H1 (cell line): Measurements from ENCODE around the gene SYT2. TPM values are rescaled to one million over a fixed set of nuclear protein-coding genes. Genes with fewer than 3 reads are reported as not detected.

Source experiments
- CTCF ChIA-PET: fragments of 300-600 bp; sonication (Branson Sonifier 250); formaldehyde crosslinking; loops from one replicate; lab custom pipeline; 2021; ENCODE audit not compliant: partially characterized antibody; lab: Charles Lee
- POLR2A ChIA-PET: fragments of 300-600 bp; sonication (Branson Sonifier 250); formaldehyde crosslinking; loops from one replicate; lab custom pipeline; 2021; ENCODE audit warnings: inconsistent platforms; ENCODE audit not compliant: partially characterized antibody; lab: Charles Lee
- DNase-seq, 2 experiments: peaks; one replicate each; pipeline versions ENCODE4 v3.0.0 to v3.0.0-alpha.2; 2010 to 2022; ENCODE audit warnings: low spot score in 2 of 2, low read depth in 1 of 2, mixed read lengths in 1 of 2
- FAIRE-seq: peaks from 2 replicates; lab custom pipeline; 2011; peaks lifted over from hg19 to GRCh38; lab: Jason Lieb, UNC
- H2AFZ ChIP-seq: 2 replicates; pipeline ENCODE4 v1.8.1; 2012; ENCODE audit warnings: low read length, inconsistent platforms
- H2AK5ac ChIP-seq: 2 replicates; pipeline ENCODE4 v1.6.1; 2013; ENCODE audit warnings: low read depth, low read length
- H2BK120ac ChIP-seq: replicated peaks from 2 replicates; pipeline ENCODE3; 2013; ENCODE audit warnings: low read depth, low read length, inconsistent platforms
- H2BK12ac ChIP-seq: 2 replicates; pipeline ENCODE4 v1.6.1; 2013; ENCODE audit warnings: low read depth, low read length
- H2BK15ac ChIP-seq: 2 replicates; pipeline ENCODE4 v1.6.1; 2013; ENCODE audit warnings: low read length
- H2BK20ac ChIP-seq: 2 replicates; pipeline ENCODE4 v1.6.1; 2013; ENCODE audit warnings: low read length
- H2BK5ac ChIP-seq: 2 replicates; pipeline ENCODE4 v1.6.1; 2013; ENCODE audit warnings: low read depth, low read length
- H3K14ac ChIP-seq: 2 replicates; pipeline ENCODE4 v1.6.1; 2013; ENCODE audit warnings: inconsistent platforms; ENCODE audit not compliant: insufficient read length
- H3K18ac ChIP-seq: 2 replicates; pipeline ENCODE4 v1.6.1; 2013; ENCODE audit warnings: low read length; ENCODE audit errors: extremely low read depth
- H3K23ac ChIP-seq: 2 replicates; pipeline ENCODE4 v1.6.1; 2013; ENCODE audit warnings: inconsistent platforms; ENCODE audit not compliant: insufficient read length
- H3K23me2 ChIP-seq: 2 replicates; pipeline ENCODE4 v1.6.1; 2013; ENCODE audit warnings: low read depth, low read length
- H3K27ac ChIP-seq: 2 replicates; pipeline ENCODE4 v1.6.1; 2011; ENCODE audit warnings: low read depth, low read length, inconsistent platforms
- H3K27me3 ChIP-seq, 4 experiments: replicated peaks in 1 of 4; 1 replicate in 1 of 4; 2 replicates in 3 of 4; pipeline versions ENCODE4 v1.6.1 to v1.8.1; 2011 to 2013; ENCODE audit warnings: low read length in 3 of 4, mild to moderate bottlenecking in 3 of 4, inconsistent platforms in 2 of 4, mixed read lengths in 2 of 4, moderate library complexity in 1 of 4; ENCODE audit not compliant: control insufficient read depth in 3 of 4, insufficient read depth in 3 of 4; ENCODE audit errors: extremely low read depth in 1 of 4
- H3K36me3 ChIP-seq, 4 experiments: 2 replicates each; pipeline versions ENCODE4 v1.6.1 to v1.8.1; 2011 to 2013; ENCODE audit warnings: mild to moderate bottlenecking in 4 of 4, low read length in 3 of 4, moderate library complexity in 2 of 4, control low read depth in 1 of 4, inconsistent platforms in 1 of 4; ENCODE audit not compliant: insufficient read depth in 4 of 4, control insufficient read depth in 2 of 4
- H3K4ac ChIP-seq: replicated peaks from 2 replicates; pipeline ENCODE3; 2013; ENCODE audit warnings: low read length, low read depth, mixed read lengths, inconsistent platforms; ENCODE audit not compliant: insufficient read length
- H3K4me1 ChIP-seq, 4 experiments: replicated peaks in 1 of 4; 1 replicate in 1 of 4; 2 replicates in 3 of 4; pipeline versions ENCODE4 v1.6.1 to v1.8.1; 2011 to 2013; ENCODE audit warnings: low read length in 3 of 4, inconsistent platforms in 2 of 4, mixed read lengths in 1 of 4; ENCODE audit not compliant: insufficient read depth in 4 of 4, control insufficient read depth in 3 of 4
- H3K4me2 ChIP-seq, 2 experiments: 2 replicates each; pipeline versions ENCODE4 v1.6.1 to v1.8.1; 2011 to 2013; ENCODE audit warnings: low read depth in 2 of 2, low read length in 2 of 2, control low read depth in 1 of 2, inconsistent platforms in 1 of 2, mild to moderate bottlenecking in 1 of 2; ENCODE audit not compliant: insufficient read depth in 1 of 2
- H3K4me3 ChIP-seq, 4 experiments: fragments of 200-600, 300-600 bp in 1 of 4; sonication (generic), shearing (Covaris generic), sonication (Bioruptor Twin) in 1 of 4; 2 replicates each; pipeline versions ENCODE4 v1.5.1 to v1.8.1; 2011 to 2016; ENCODE audit warnings: low read length in 4 of 4, low read depth in 3 of 4, control low read depth in 2 of 4, inconsistent platforms in 2 of 4, mild to moderate bottlenecking in 2 of 4, mixed read lengths in 1 of 4, moderate library complexity in 1 of 4; ENCODE audit not compliant: insufficient read depth in 2 of 4; ENCODE audit errors: extremely low read depth in 1 of 4
- H3K56ac ChIP-seq: replicated peaks from 2 replicates; pipeline ENCODE3; 2013; ENCODE audit warnings: low read depth, mild to moderate bottlenecking, mixed read lengths, low read length, inconsistent platforms; ENCODE audit not compliant: insufficient read length
- H3K79me1 ChIP-seq: 2 replicates; pipeline ENCODE4 v1.6.1; 2013; ENCODE audit warnings: low read depth, low read length, control low read depth
- H3K79me2 ChIP-seq, 2 experiments: 2 replicates each; pipeline versions ENCODE4 v1.6.1 to v1.8.1; 2012 to 2013; ENCODE audit warnings: low read length in 2 of 2, mild to moderate bottlenecking in 2 of 2, inconsistent platforms in 1 of 2; ENCODE audit not compliant: insufficient read depth in 2 of 2, control insufficient read depth in 1 of 2
- H3K9ac ChIP-seq, 4 experiments: replicated peaks in 1 of 4; 1 replicate in 1 of 4; 2 replicates in 3 of 4; pipeline versions ENCODE4 v1.6.1 to v1.8.1; 2011 to 2013; ENCODE audit warnings: low read depth in 3 of 4, low read length in 3 of 4, control low read depth in 2 of 4, mild to moderate bottlenecking in 2 of 4, moderate library complexity in 2 of 4, inconsistent platforms in 1 of 4; ENCODE audit errors: extremely low read depth in 1 of 4
- H3K9me3 ChIP-seq, 2 experiments: 2 replicates each; pipeline versions ENCODE4 v1.6.1 to v1.8.1; 2012 to 2013; ENCODE audit warnings: mild to moderate bottlenecking in 2 of 2, moderate library complexity in 2 of 2, control low read depth in 1 of 2, inconsistent platforms in 1 of 2, low read depth in 1 of 2, low read length in 1 of 2, mixed read lengths in 1 of 2; ENCODE audit not compliant: insufficient read depth in 2 of 2
- H4K20me1 ChIP-seq, 2 experiments: replicated peaks in 1 of 2; 2 replicates each; pipeline versions ENCODE3 to v1.8.1; 2011 to 2013; ENCODE audit warnings: inconsistent platforms in 2 of 2, low read length in 2 of 2, mild to moderate bottlenecking in 1 of 2; ENCODE audit not compliant: insufficient read depth in 2 of 2, control insufficient read depth in 1 of 2
- H4K5ac ChIP-seq: 2 replicates; pipeline ENCODE4 v1.6.1; 2013; ENCODE audit warnings: low read length, low read depth, mixed read lengths, inconsistent platforms; ENCODE audit not compliant: insufficient read length
- H4K8ac ChIP-seq: 2 replicates; pipeline ENCODE4 v1.8.0; 2013; ENCODE audit warnings: mild to moderate bottlenecking, moderate library complexity, low read length, inconsistent platforms; ENCODE audit not compliant: insufficient read depth; ENCODE audit errors: extremely low read depth
- H4K91ac ChIP-seq: replicated peaks from 2 replicates; pipeline ENCODE3; 2013; ENCODE audit warnings: low read length, mixed read lengths, inconsistent platforms; ENCODE audit not compliant: insufficient read length
- ASH2L ChIP-seq: fragments of 200-600, 300-600 bp; sonication (generic); IDR thresholded peaks from one replicate; pipeline ENCODE4 v1.7.1; 2017; ENCODE audit warnings: low read length
- CHD2 ChIP-seq: IDR thresholded peaks from 2 replicates; pipeline ENCODE4 v1.6.1; 2012; ENCODE audit warnings: low read length, improper control_type of control experiment
- KDM1A ChIP-seq: fragments of 200-600, 300-600 bp; sonication (generic); IDR thresholded peaks from 2 replicates; pipeline ENCODE4 v1.7.1; 2016; ENCODE audit warnings: mild to moderate bottlenecking, low read length, borderline replicate concordance
- KDM5A ChIP-seq: fragments of 200-600 bp; IDR thresholded peaks from 2 replicates; pipeline ENCODE4 v1.7.1; 2012; ENCODE audit warnings: mild to moderate bottlenecking, low read length, inconsistent platforms, mixed read lengths
- SAP30 ChIP-seq: fragments of 300-600 bp; sonication (generic); IDR thresholded peaks from 2 replicates; pipeline ENCODE4 v1.7.1; 2012; ENCODE audit warnings: low read length, moderate library complexity, mild to moderate bottlenecking, inconsistent platforms; ENCODE audit not compliant: insufficient read depth, insufficient replicate concordance
- ZNF274 ChIP-seq: IDR thresholded peaks from 2 replicates; pipeline ENCODE4 v1.7.0; 2012; ENCODE audit warnings: low read length, borderline replicate concordance; ENCODE audit errors: extremely low read depth
- WGBS, 2 experiments: shearing (Covaris generic) in 1 of 2; methylation state at CpG; one replicate each; pipeline versions ENCODE4 v1.1.6 to v1.1.7; 2013 to 2015; ENCODE audit warnings: low lambda C conversion rate in 2 of 2, mixed read lengths in 2 of 2, inconsistent platforms in 1 of 2, low coverage in 1 of 2, missing lambda C conversion rate in 1 of 2; ENCODE audit not compliant: insufficient replicate concordance in 2 of 2, insufficient coverage in 1 of 2, insufficient read length in 1 of 2; ENCODE audit errors: extremely low coverage in 1 of 2, missing lambda C conversion rate in 1 of 2; 5-methylcytosine and 5-hydroxymethylcytosine counted together
- polyA plus RNA-seq, 7 experiments: library from polyadenylated mRNA; depleted of rRNA in 3 of 7; stranded (reverse) in 5 of 7; unstranded in 2 of 7; fragments of >200 nt in 5 of 7; fragments of 200-250 nt in 2 of 7; gene quantifications; 1 replicate in 5 of 7; 2 replicates in 1 of 7; 4 replicates in 1 of 7; pipeline versions ENCODE4 v1.2.1 to v1.2.3, GENCODE V29; 2011 to 2013; ENCODE audit warnings: missing spikeins in 2 of 7, mixed read lengths in 2 of 7
- total RNA-seq: library from RNA; stranded (reverse); fragmentation: NEBNext Ultra II Directional; extraction: Animal tissue kit (Norgen Biotek cat#: 25700); gene quantifications from 2 replicates; pipeline ENCODE4 v1.2.1, GENCODE V29; 2021
- TF ChIP-seq, protein P1 (sequence below): IDR thresholded peaks from 2 replicates; pipeline ENCODE4 v1.6.1; 2012; ENCODE audit warnings: inconsistent platforms

SYT2 gene
- total and polyA plus RNA-seq, 2 of the 8 experiments (the other 6 are each of a cell fraction or from before 2014, with no cell fraction given), result 2.8 to 11.0 TPM

DNA sequence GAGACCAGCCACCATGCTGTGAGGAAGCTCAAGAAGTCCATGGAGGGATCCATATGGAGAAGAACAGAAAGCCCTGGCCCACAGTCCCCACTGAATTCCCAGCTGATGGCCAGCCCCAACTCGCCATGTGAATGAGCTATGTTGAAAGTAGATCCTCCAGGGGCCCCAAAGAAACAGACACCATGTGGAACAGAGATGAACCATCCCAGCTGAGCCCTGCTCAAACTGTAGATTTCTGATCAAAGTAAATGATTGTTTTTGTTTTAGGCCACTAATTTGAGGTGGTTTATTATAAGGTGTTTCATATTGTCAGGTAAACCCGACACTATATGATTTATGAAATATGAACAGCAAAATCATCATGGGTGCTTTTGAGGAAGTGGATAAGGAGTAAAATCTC lies 32.8 kb downstream of the SYT2 start:
- Histone ChIP-seq H3K9ac (no peak overlapping the region), H2BK120ac (no peak overlapping the region), H3K4ac (no peak overlapping the region), H4K8ac (no peak overlapping the region), H4K91ac (no peak overlapping the region), H3K4me3 (no peak overlapping the region), H3K9me3 (no peaks in the 10 kb centered on the region), H2BK15ac (no peak overlapping the region), H3K56ac (no peak overlapping the region), H3K27me3 (no peaks in the 10 kb centered on the region), H2BK20ac (no peak overlapping the region), H2BK5ac (no peak overlapping the region), H3K23ac (no peak overlapping the region), H3K18ac (no peak overlapping the region), H2AFZ (no peak overlapping the region), H3K4me1 (peaks cover 3 to 13% (median 6%) of the 10 kb centered on the region in 4 experiments; a peak in 5 of 7 replicates), H3K14ac (no peak overlapping the region), H2BK12ac (no peak overlapping the region), H3K4me2 (no peak overlapping the region), H3K23me2 (no peaks in the 10 kb centered on the region), H4K5ac (no peak overlapping the region), H3K79me1 (no peaks in the 10 kb centered on the region), H3K27ac (no peak overlapping the region), H4K20me1 (peaks cover 0 to 4% of the 10 kb centered on the region in 2 experiments), H3K36me3 (no peaks in the 10 kb centered on the region), H3K79me2 (no peaks in the 10 kb centered on the region; a peak in 1 of 4 replicates), H2AK5ac (no peak overlapping the region)
- ChIA-PET CTCF (interaction anchor here (4.7 to 7.8 kb wide), 3 partner anchors 12 to 21 kb away, joined by 39 to 94 read pairs (median 41); no protein-coding TSS in a partner anchor), POLR2A (interaction anchor here (1.1 kb wide), 1 partner anchor 9 kb away, joined by 3 read pairs; no protein-coding TSS in a partner anchor)
- TF ChIP-seq, protein P1, sequence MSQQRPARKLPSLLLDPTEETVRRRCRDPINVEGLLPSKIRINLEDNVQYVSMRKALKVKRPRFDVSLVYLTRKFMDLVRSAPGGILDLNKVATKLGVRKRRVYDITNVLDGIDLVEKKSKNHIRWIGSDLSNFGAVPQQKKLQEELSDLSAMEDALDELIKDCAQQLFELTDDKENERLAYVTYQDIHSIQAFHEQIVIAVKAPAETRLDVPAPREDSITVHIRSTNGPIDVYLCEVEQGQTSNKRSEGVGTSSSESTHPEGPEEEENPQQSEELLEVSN, result no peak
- no peak for TF ChIP-seq ASH2L
- TF ChIP-seq SAP30, result no peak
- TF ChIP-seq KDM1A, result no peak
- TF ChIP-seq ZNF274, result no peak
- TF ChIP-seq CHD2, result no peak
- no peak for TF ChIP-seq KDM5A
- 79% methylated on average over 2 of the region's 2 CpGs; no CpG with 5 or more reads in 1 of the 2 experiments for WGBS, 2 experiments
- no peak for FAIRE-seq
- DNase-seq, result no peak
